H9 (cell line): Measurements from ENCODE around the gene AURKB. TPM values are rescaled to one million over a fixed set of nuclear protein-coding genes. Genes with fewer than 3 reads are reported as not detected.

Source experiments
- DNase-seq: peaks from one replicate; pipeline ENCODE4 v3.0.0-alpha.2; 2017
- H2AFZ ChIP-seq: one replicate; pipeline ENCODE4 v1.6.1; 2013; ENCODE audit warnings: mild to moderate bottlenecking, low read length, control low read depth, moderate library complexity
- H2AK5ac ChIP-seq: 2 replicates; pipeline ENCODE4 v1.6.1; 2013; ENCODE audit warnings: low read length, control low read depth, mixed read lengths; ENCODE audit not compliant: insufficient read length
- H2BK120ac ChIP-seq: one replicate; pipeline ENCODE4 v1.6.1; 2013; ENCODE audit warnings: low read depth, mild to moderate bottlenecking, low read length, control low read depth, inconsistent platforms; ENCODE audit not compliant: poor library complexity, severe bottlenecking
- H2BK12ac ChIP-seq: 2 replicates; pipeline ENCODE4 v1.6.1; 2013; ENCODE audit warnings: low read length, control low read depth, mixed read lengths, low read depth; ENCODE audit not compliant: insufficient read length
- H2BK15ac ChIP-seq: 2 replicates; pipeline ENCODE4 v1.6.1; 2013; ENCODE audit warnings: low read depth, low read length, control low read depth
- H2BK20ac ChIP-seq: one replicate; pipeline ENCODE4 v1.6.1; 2013; ENCODE audit warnings: low read depth, mild to moderate bottlenecking, low read length, control low read depth, inconsistent platforms; ENCODE audit not compliant: poor library complexity, severe bottlenecking
- H2BK5ac ChIP-seq: 2 replicates; pipeline ENCODE4 v1.6.1; 2013; ENCODE audit warnings: low read length, control low read depth, mixed read lengths; ENCODE audit not compliant: insufficient read length
- H3K14ac ChIP-seq: 2 replicates; pipeline ENCODE4 v1.6.1; 2013; ENCODE audit warnings: low read length, control low read depth; ENCODE audit not compliant: insufficient read depth
- H3K18ac ChIP-seq: 2 replicates; pipeline ENCODE4 v1.6.1; 2013; ENCODE audit warnings: low read depth, mild to moderate bottlenecking, mixed read lengths, low read length, control low read depth; ENCODE audit not compliant: insufficient read length
- H3K23ac ChIP-seq: 2 replicates; pipeline ENCODE4 v1.6.1; 2013; ENCODE audit warnings: low read length, control low read depth, mixed read lengths, low read depth; ENCODE audit not compliant: insufficient read length
- H3K23me2 ChIP-seq: 2 replicates; pipeline ENCODE4 v1.6.1; 2013; ENCODE audit warnings: low read depth, mild to moderate bottlenecking, mixed read lengths, low read length, control low read depth; ENCODE audit not compliant: insufficient read length, poor library complexity, severe bottlenecking
- H3K27ac ChIP-seq: 2 replicates; pipeline ENCODE4 v1.5.1; 2013; ENCODE audit warnings: low read length, control low read depth, mixed read lengths, low read depth; ENCODE audit not compliant: insufficient read length
- H3K27me3 ChIP-seq: 2 replicates; pipeline ENCODE4 v1.6.1; 2013; ENCODE audit warnings: low read length, control low read depth, inconsistent platforms; ENCODE audit not compliant: insufficient read depth
- H3K4ac ChIP-seq: 2 replicates; pipeline ENCODE4 v1.6.1; 2013; ENCODE audit warnings: low read depth, mild to moderate bottlenecking, control low read depth, inconsistent platforms, low read length, moderate library complexity
- H3K4me1 ChIP-seq: 2 replicates; pipeline ENCODE4 v1.6.1; 2013; ENCODE audit warnings: low read length, control low read depth, inconsistent platforms; ENCODE audit not compliant: insufficient read depth
- H3K4me2 ChIP-seq: 2 replicates; pipeline ENCODE4 v1.6.1; 2013; ENCODE audit warnings: low read length, control low read depth, mixed read lengths; ENCODE audit not compliant: insufficient read length, insufficient read depth
- H3K56ac ChIP-seq: 2 replicates; pipeline ENCODE4 v1.6.1; 2013; ENCODE audit warnings: low read depth, mild to moderate bottlenecking, mixed read lengths, low read length, control low read depth; ENCODE audit not compliant: insufficient read length
- H3K79me1 ChIP-seq: 2 replicates; pipeline ENCODE4 v1.6.1; 2013; ENCODE audit warnings: low read depth, mild to moderate bottlenecking, moderate library complexity, low read length, control low read depth, inconsistent platforms; ENCODE audit not compliant: insufficient read depth, poor library complexity, severe bottlenecking
- H3K79me2 ChIP-seq: 2 replicates; pipeline ENCODE4 v1.6.1; 2013; ENCODE audit warnings: low read length, control low read depth, inconsistent platforms; ENCODE audit not compliant: insufficient read depth
- H3K9ac ChIP-seq: 2 replicates; pipeline ENCODE4 v1.6.1; 2013; ENCODE audit warnings: low read length, control low read depth, mixed read lengths; ENCODE audit not compliant: insufficient read length; ENCODE audit errors: extremely low read depth
- H3K9me3 ChIP-seq: one replicate; pipeline ENCODE4 v1.6.1; 2013; ENCODE audit warnings: low read depth, low read length, inconsistent platforms; ENCODE audit not compliant: control insufficient read depth
- H3T11ph ChIP-seq: one replicate; pipeline ENCODE4 v1.6.1; 2013; ENCODE audit warnings: mild to moderate bottlenecking, low read length, control low read depth, inconsistent platforms
- H4K20me1 ChIP-seq: one replicate; pipeline ENCODE4 v1.6.1; 2013; ENCODE audit not compliant: control insufficient read depth, insufficient read length, insufficient read depth
- H4K5ac ChIP-seq: 2 replicates; pipeline ENCODE4 v1.6.1; 2013; ENCODE audit warnings: low read depth, mild to moderate bottlenecking, mixed read lengths, low read length, control low read depth; ENCODE audit not compliant: insufficient read length
- H4K8ac ChIP-seq: replicated peaks from 2 replicates; pipeline ENCODE4 v1.6.1; 2013; ENCODE audit warnings: low read length, control low read depth, mixed read lengths, low read depth; ENCODE audit not compliant: insufficient read length
- H4K91ac ChIP-seq: 2 replicates; pipeline ENCODE4 v1.6.1; 2013; ENCODE audit warnings: low read depth, mild to moderate bottlenecking, moderate library complexity, mixed read lengths, low read length, control low read depth; ENCODE audit not compliant: insufficient read length
- H3K27ac Mint-ChIP-seq, 3 experiments: 2 replicates in 2 of 3; 3 replicates in 1 of 3; pipeline ENCODE4 v1.8.0; 2020 to 2021; ENCODE audit warnings: mixed read lengths in 3 of 3, mild to moderate bottlenecking in 1 of 3, moderate library complexity in 1 of 3
- H3K27me3 Mint-ChIP-seq: 2 replicates; pipeline ENCODE4 v1.8.0; 2021; ENCODE audit warnings: low read depth, mild to moderate bottlenecking, moderate library complexity, mixed read lengths
- H3K36me3 Mint-ChIP-seq, 3 experiments: 2 replicates in 2 of 3; 3 replicates in 1 of 3; pipeline ENCODE4 v1.8.0; 2020 to 2021; ENCODE audit warnings: low read depth in 3 of 3, mixed read lengths in 3 of 3; ENCODE audit not compliant: insufficient read depth in 1 of 3
- H3K4me1 Mint-ChIP-seq, 2 experiments: 2 replicates each; pipeline ENCODE4 v1.8.0; 2020; ENCODE audit warnings: mixed read lengths in 2 of 2
- H3K4me3 Mint-ChIP-seq, 2 experiments: 2 replicates in 1 of 2; 3 replicates in 1 of 2; pipeline ENCODE4 v1.8.0; 2020 to 2021; ENCODE audit warnings: mild to moderate bottlenecking in 2 of 2, mixed read lengths in 2 of 2, moderate library complexity in 1 of 2
- H3K9me3 Mint-ChIP-seq, 2 experiments: 2 replicates in 1 of 2; 3 replicates in 1 of 2; pipeline ENCODE4 v1.8.0; 2020; ENCODE audit warnings: mild to moderate bottlenecking in 2 of 2, mixed read lengths in 2 of 2, moderate library complexity in 1 of 2
- CTCF ChIP-seq: fragments of 200-600 bp; sonication (generic); conservative IDR thresholded peaks from 3 replicates; pipeline ENCODE4 v1.8.0; 2021; ENCODE audit warnings: antibody characterized with exemption, mild to moderate bottlenecking
- WGBS: extraction: QIAGEN DNeasy Blood & Tissue Kit; methylation state at CpG from one replicate; pipeline ENCODE4 v1.1.7; 2013; ENCODE audit warnings: missing lambda C conversion rate, low lambda C conversion rate, mixed read lengths; ENCODE audit not compliant: insufficient read length; ENCODE audit errors: extremely low coverage; 5-methylcytosine and 5-hydroxymethylcytosine counted together
- total RNA-seq: library from RNA; stranded (reverse); gene quantifications from 2 replicates; pipeline ENCODE4 v1.2.1, GENCODE V29; 2021

AURKB gene
- total RNA-seq, 1 experiment from 2014 or later, result 171 TPM

- Histone ChIP-seq H3T11ph (no peak overlapping the region), H4K8ac (no peak overlapping the region), H2BK5ac (no peak overlapping the region), H2BK20ac (no peak overlapping the region), H3K4me1 (peaks cover 2% of the 10 kb centered on the region; the same call in 1 of the 2 replicates), H2AFZ (no peak overlapping the region), H3K4ac (no peak overlapping the region), H3K79me2 (peaks cover 20% of the 10 kb centered on the region; the same call in 1 of the 2 replicates), H3K9me3 (no peaks in the 10 kb centered on the region), H3K79me1 (peaks cover 7% of the 10 kb centered on the region), H3K27ac (no peak overlapping the region), H4K20me1 (no peaks in the 10 kb centered on the region), H3K9ac (no peak overlapping the region), H3K27me3 (no peaks in the 10 kb centered on the region), H2BK120ac (no peak overlapping the region), H4K91ac (no peak overlapping the region), H2BK12ac (no peak overlapping the region), H3K23me2 (peaks cover 2% of the 10 kb centered on the region), H4K5ac (no peak overlapping the region), H3K23ac (no peak overlapping the region), H3K4me2 (no peak overlapping the region), H2BK15ac (no peak overlapping the region), H3K56ac (no peak overlapping the region), H3K14ac (no peak overlapping the region), H2AK5ac (no peak overlapping the region), H3K18ac (no peak overlapping the region)
- Mint-ChIP-seq H3K9me3 (no peaks in the 10 kb centered on the region), H3K36me3 (peaks cover 32 to 64% (median 53%) of the 10 kb centered on the region in 3 experiments; a peak in 6 of 7 replicates), H3K4me3 (no peak overlapping the region), H3K27me3 (no peaks in the 10 kb centered on the region), H3K27ac (no peak overlapping the region), H3K4me1 (peaks cover 8 to 9% of the 10 kb centered on the region in 2 experiments)
- WGBS, result no CpG with 5 or more reads among the region's 11 CpGs
- no peak for DNase-seq
- TF ChIP-seq CTCF, result no peak
These were observed 44.5 kb upstream of the AURKB start for GRCh38 chr17:8254881-8255280.
